HEK293T (cell line): Measurements from ENCODE around the gene HAUS2.

Experiments used
- CTCF ChIA-PET: fragments of 350-600 bp; formaldehyde crosslinking; extraction: SDS; loops from one replicate; lab custom pipeline; 2021; ENCODE audit warnings: antibody characterized with exemption, inconsistent platforms; lab: Yijun Ruan, JAX
- POLR2A ChIA-PET: fragments of 350-600 bp; formaldehyde crosslinking; extraction: SDS; loops from one replicate; lab custom pipeline; 2020; ENCODE audit warnings: antibody characterized with exemption, inconsistent platforms; lab: Yijun Ruan, JAX
- DNase-seq: peaks from one replicate; pipeline ENCODE4 v3.0.0; 2012; ENCODE audit warnings: mixed read lengths; ENCODE audit errors: extremely low spot score
- ARNT ChIP-seq: fragments of 450-650 bp; IDR thresholded peaks from 2 replicates; pipeline ENCODE4 v1.6.1; 2017; ENCODE audit warnings: mild to moderate bottlenecking
- BHLHE40 ChIP-seq: fragments of 450-650 bp; IDR thresholded peaks from 2 replicates; pipeline ENCODE4 v1.6.1; 2016; ENCODE audit warnings: mild to moderate bottlenecking, moderate library complexity, borderline replicate concordance
- CTBP1 ChIP-seq: fragments of 450-650 bp; IDR thresholded peaks from 2 replicates; pipeline ENCODE4 v1.6.1; 2016; ENCODE audit warnings: borderline replicate concordance
- ELF4 ChIP-seq: fragments of 450-650 bp; IDR thresholded peaks from 2 replicates; pipeline ENCODE4 v1.6.1; 2017; ENCODE audit warnings: antibody characterized with exemption
- FOXA1 ChIP-seq: fragments of 450-650 bp; IDR thresholded peaks from 2 replicates; pipeline ENCODE4 v1.6.1; 2016; ENCODE audit warnings: mild to moderate bottlenecking
- FOXK2 ChIP-seq: fragments of 450-650 bp; IDR thresholded peaks from 2 replicates; pipeline ENCODE4 v1.6.1; 2016; ENCODE audit warnings: mild to moderate bottlenecking
- FOXM1 ChIP-seq: fragments of 450-650 bp; IDR thresholded peaks from 2 replicates; pipeline ENCODE4 v1.6.1; 2017; ENCODE audit warnings: mild to moderate bottlenecking, borderline replicate concordance
- HDGF ChIP-seq: fragments of 450-650 bp; IDR thresholded peaks from 2 replicates; pipeline ENCODE4 v1.6.1; 2017; ENCODE audit warnings: antibody characterized with exemption, borderline replicate concordance
- L3MBTL2 ChIP-seq: fragments of 450-650 bp; conservative IDR thresholded peaks from 2 replicates; pipeline ENCODE4 v1.6.1; 2016; ENCODE audit warnings: mild to moderate bottlenecking
- LEF1 ChIP-seq: fragments of 450-650 bp; IDR thresholded peaks from 2 replicates; pipeline ENCODE4 v1.6.1; 2017; ENCODE audit warnings: mild to moderate bottlenecking, borderline replicate concordance
- NFRKB ChIP-seq: fragments of 450-650 bp; IDR thresholded peaks from 2 replicates; pipeline ENCODE4 v1.6.1; 2016; ENCODE audit warnings: mild to moderate bottlenecking, moderate library complexity
- PKNOX1 ChIP-seq: fragments of 450-650 bp; IDR thresholded peaks from 2 replicates; pipeline ENCODE4 v1.6.1; 2016
- SP1 ChIP-seq: fragments of 450-650 bp; IDR thresholded peaks from 2 replicates; pipeline ENCODE4 v1.6.1; 2017
- SUZ12 ChIP-seq: fragments of 450-650 bp; IDR thresholded peaks from 2 replicates; pipeline ENCODE4 v1.6.1; 2016; ENCODE audit warnings: mild to moderate bottlenecking
- TARDBP ChIP-seq: fragments of 450-650 bp; IDR thresholded peaks from 2 replicates; pipeline ENCODE4 v1.6.1; 2016
- ZNF384 ChIP-seq: fragments of 450-650 bp; IDR thresholded peaks from 2 replicates; pipeline ENCODE4 v1.6.1; 2016

Gene HAUS2

GRCh38 chr15:42558739-42559138, 10.1 kb downstream of the HAUS2 start:
- ChIA-PET CTCF (no interaction called here), POLR2A (no interaction called here)
- DNase-seq, result no peak
- TF ChIP-seq ELF4 (no peak), FOXK2 (no peak), SUZ12 (no peak), HDGF (no peak), SP1 (no peak), ZNF384 (no peak), PKNOX1 (no peak), LEF1 (no peak), BHLHE40 (no peak)

- CTCF ChIA-PET, result no interaction called here
- POLR2A ChIA-PET, result interaction anchor here (0.6 to 1.4 kb wide), 9 partner anchors 8 to 84 kb away, joined by 3 to 6 read pairs (median 4); partner anchors contain the start of genes HAUS2, LRRC57 and ZNF106
- TF ChIP-seq NFRKB, result no peak
- TF ChIP-seq SUZ12, result no peak
- no peak for TF ChIP-seq CTBP1
- TF ChIP-seq PKNOX1, result no peak
- peak; percentile 91 for TF ChIP-seq L3MBTL2
- no peak for TF ChIP-seq TARDBP
- no peak for TF ChIP-seq ARNT
- TF ChIP-seq FOXA1, result no peak
- TF ChIP-seq FOXK2, result no peak
- TF ChIP-seq HDGF, result peak; percentile 87; the same call in 1 of the 2 replicates
- DNase-seq, result peak; percentile 91
Measured at GRCh38 chr15:42575188-42576039, 26.8 kb downstream of the HAUS2 start, which contains the start of gene STARD9. STARD9 (plus strand) TSS chr15:42575606; CDS start chr15:42575716, 110 bp downstream.

- TF ChIP-seq TARDBP (no peak), L3MBTL2 (no peak), SP1 (no peak), FOXM1 (no peak), FOXA1 (no peak), LEF1 (no peak), SUZ12 (no peak), HDGF (no peak), ARNT (no peak), ELF4 (no peak), FOXK2 (no peak), NFRKB (no peak), PKNOX1 (no peak), ZNF384 (no peak)
- POLR2A ChIA-PET, result interaction anchor here (0.9 to 1.4 kb wide), 3 partner anchors 9 to 29 kb away, joined by 3 to 6 read pairs (median 5); no protein-coding TSS in a partner anchor
- CTCF ChIA-PET, result no interaction called here
- DNase-seq, result no peak
Measured at GRCh38 chr15:42576040-42576594, 27.5 kb downstream of the HAUS2 start.

- POLR2A ChIA-PET, result no interaction called here
- DNase-seq, result no peak
- CTCF ChIA-PET, result no interaction called here
- TF ChIP-seq PKNOX1, result no peak
- no peak for TF ChIP-seq NFRKB
- TF ChIP-seq ELF4, result no peak
Measured at GRCh38 chr15:42576776-42577175, 28.1 kb downstream of the HAUS2 start.

- POLR2A ChIA-PET, result no interaction called here
- CTCF ChIA-PET, result no interaction called here
- TF ChIP-seq FOXM1 (no peak), SUZ12 (no peak), HDGF (no peak), L3MBTL2 (no peak), ZNF384 (no peak), TARDBP (no peak), ARNT (no peak), LEF1 (no peak), CTBP1 (no peak), NFRKB (no peak), ELF4 (no peak), FOXK2 (no peak), FOXA1 (no peak), BHLHE40 (no peak), SP1 (no peak), PKNOX1 (no peak)
- no peak for DNase-seq
Measured at GRCh38 chr15:42577514-42578031, 28.9 kb downstream of the HAUS2 start.
